Measurements from ENCODE around the gene CC2D2B.
"Not testable (repeated sequence)": the region's sequence is repeated elsewhere in the genome, so short reads cannot be mapped to it uniquely, and the experiment has no call there.

Gene CC2D2B

GRCh38 chr10:95908450-95908849 is 675 bp downstream of the CC2D2B start:
- DNase-seq (ENCODE audit: low read depth) = no peak

GRCh38 chr10:95909561-95909960 is 1.8 kb downstream of the CC2D2B start:
- no peak for DNase-seq (ENCODE audit: low read depth)

- DNase-seq (ENCODE audit: low read depth) = not testable (repeated sequence)
These were observed 8.3 kb downstream of the CC2D2B start for GRCh38 chr10:95916039-95916438.

GRCh38 chr10:95920798-95921426 is 13.1 kb downstream of the CC2D2B start:
- no peak for DNase-seq (ENCODE audit: low read depth)

- DNase-seq (ENCODE audit: low read depth) = no peak
These were observed 17.3 kb downstream of the CC2D2B start for GRCh38 chr10:95925033-95925432.

GRCh38 chr10:95935429-95935828 is 27.7 kb downstream of the CC2D2B start:
- DNase-seq (ENCODE audit: low read depth) = no peak

GRCh38 chr10:95941115-95941514 is 33.3 kb downstream of the CC2D2B start:
- DNase-seq (ENCODE audit: low read depth) = no peak

- no peak for DNase-seq (ENCODE audit: low read depth)
These were observed 55.6 kb downstream of the CC2D2B start for GRCh38 chr10:95963202-95963990.

GRCh38 chr10:95963991-95964389 is 56.2 kb downstream of the CC2D2B start:
- DNase-seq (ENCODE audit: low read depth) = no peak

GRCh38 chr10:95964756-95965155 is 57.0 kb downstream of the CC2D2B start:
- no peak for DNase-seq (ENCODE audit: low read depth)

- DNase-seq (ENCODE audit: low read depth) = no peak
These were observed 68.8 kb downstream of the CC2D2B start for GRCh38 chr10:95976362-95977229.

GRCh38 chr10:95982200-95982599 is 74.4 kb downstream of the CC2D2B start:
- DNase-seq (ENCODE audit: low read depth) = no peak

- no peak for DNase-seq (ENCODE audit: low read depth)
These were observed 80.1 kb downstream of the CC2D2B start for GRCh38 chr10:95987685-95988426.

GRCh38 chr10:95988702-95989101 is 80.9 kb downstream of the CC2D2B start:
- no peak for DNase-seq (ENCODE audit: low read depth)

GRCh38 chr10:95994376-95994775 is 86.6 kb downstream of the CC2D2B start:
- not testable (repeated sequence) for DNase-seq (ENCODE audit: low read depth)

GRCh38 chr10:95998255-95998784 is 90.5 kb downstream of the CC2D2B start:
- no peak for DNase-seq (ENCODE audit: low read depth)

GRCh38 chr10:96013956-96014355 is 106.2 kb downstream of the CC2D2B start:
- DNase-seq (ENCODE audit: low read depth) = no peak

- DNase-seq (ENCODE audit: low read depth) = no peak
These were observed 106.8 kb downstream of the CC2D2B start for GRCh38 chr10:96014473-96015102.

- DNase-seq (ENCODE audit: low read depth) = no peak
These were observed 109.5 kb downstream of the CC2D2B start for GRCh38 chr10:96017191-96017687.

GRCh38 chr10:96021332-96021731 is 113.6 kb downstream of the CC2D2B start:
- no peak for DNase-seq (ENCODE audit: low read depth)

GRCh38 chr10:96022739-96023138 is 115.0 kb downstream of the CC2D2B start:
- no peak for DNase-seq (ENCODE audit: low read depth)

Measured in activated T-helper 9 cell treated with anti-CD3 and anti-CD28 coated beads, Interleukin-2, amount 50 U/mL, for 16 hours (primary cell).